HCT116 (cell line): Measurements from ENCODE around the gene SPAG8. TPM values are rescaled to one million over a fixed set of nuclear protein-coding genes. Genes with fewer than 3 reads are reported as not detected.

Experiments
- ATAC-seq: fragments of 200-7000 bp; cut with Tn5 transposase; 2 replicates; pipeline ENCODE4 v1.9.1; 2020; ENCODE audit warnings: mild to moderate bottlenecking, moderate library complexity
- BruUV-seq: library from RNA; stranded (reverse); fragments of 400-500 nt; replicated peaks from 2 replicates; lab custom pipeline; 2021; lab: Mats Ljungman, UMichigan
- CTCF ChIA-PET: fragments of 300-600 bp; sonication (Branson Sonifier 250); formaldehyde crosslinking; loops from one replicate; lab custom pipeline; 2021; ENCODE audit warnings: antibody characterized with exemption; lab: Charles Lee
- POLR2A ChIA-PET: fragments of 300-600, 350-600 bp; sonication (Branson Sonifier 250); formaldehyde crosslinking; loops from one replicate; lab custom pipeline; 2021; ENCODE audit warnings: antibody characterized with exemption; lab: Charles Lee
- RAD21 ChIA-PET, 2 experiments: fragments of 300-600 bp; sonication (Branson Sonifier 250); formaldehyde crosslinking; loops; one replicate each; lab custom pipeline; 2023; ENCODE audit warnings: low total read pairs in 2 of 2; ENCODE audit not compliant: uncharacterized antibody in 2 of 2, unreplicated experiment in 2 of 2, low non-redundant PET in 1 of 2; lab: Charles Lee
- DNase-seq: peaks from one replicate; pipeline ENCODE4 v3.0.0-alpha.2; 2010; ENCODE audit warnings: low read depth, low spot score
- H2AFZ ChIP-seq: fragments of 200-600 bp; shearing (Covaris generic), sonication (generic); 2 replicates; pipeline ENCODE4 v1.6.1; 2017; ENCODE audit warnings: low read depth, mixed run types, mixed read lengths, antibody characterized with exemption, low read length; ENCODE audit not compliant: poor library complexity, severe bottlenecking
- H3K27ac ChIP-seq: 2 replicates; pipeline ENCODE4 v1.5.1; 2012; ENCODE audit warnings: low read depth, low read length
- H3K27me3 ChIP-seq: fragments of 200-600 bp; sonication (generic); 2 replicates; pipeline ENCODE4 v1.6.1; 2016; ENCODE audit warnings: mixed run types, low read length, mixed read lengths; ENCODE audit not compliant: insufficient read depth
- H3K36me3 ChIP-seq, 2 experiments: fragments of 200-500 bp in 1 of 2; fragments of 200-600 bp in 1 of 2; sonication (Bioruptor generic) in 1 of 2; sonication (generic) in 1 of 2; 2 replicates each; pipeline versions ENCODE4 v1.5.1 to v1.6.1; 2014 to 2016; ENCODE audit warnings: low read length in 2 of 2, inconsistent platforms in 1 of 2, mixed read lengths in 1 of 2, mixed run types in 1 of 2; ENCODE audit not compliant: insufficient read depth in 2 of 2, control insufficient read depth in 1 of 2
- H3K4me1 ChIP-seq, 2 experiments: fragments of 200-600 bp in 1 of 2; sonication (generic) in 1 of 2; 2 replicates each; pipeline versions ENCODE4 v1.5.1 to v1.6.1; 2012 to 2017; ENCODE audit warnings: low read length in 2 of 2, inconsistent platforms in 1 of 2, mild to moderate bottlenecking in 1 of 2, mixed read lengths in 1 of 2, mixed run types in 1 of 2, moderate library complexity in 1 of 2; ENCODE audit not compliant: insufficient read depth in 2 of 2, control insufficient read depth in 1 of 2
- H3K4me2 ChIP-seq: fragments of 200-600 bp; sonication (generic); 2 replicates; pipeline ENCODE4 v1.6.1; 2017; ENCODE audit warnings: mixed run types, low read length, mixed read lengths
- H3K4me3 ChIP-seq, 2 experiments: fragments of 200-600 bp in 1 of 2; sonication (generic) in 1 of 2; replicated peaks in 1 of 2; 2 replicates each; pipeline ENCODE4 v1.5.1; 2011 to 2016; ENCODE audit warnings: low read length in 2 of 2, control low read depth in 1 of 2, low read depth in 1 of 2, mild to moderate bottlenecking in 1 of 2, mixed read lengths in 1 of 2, mixed run types in 1 of 2
- H3K79me2 ChIP-seq: fragments of 200-600 bp; sonication (generic); 2 replicates; pipeline ENCODE4 v1.6.1; 2017; ENCODE audit warnings: mild to moderate bottlenecking, mixed run types, low read length, moderate library complexity, mixed read lengths; ENCODE audit not compliant: insufficient read depth
- H3K9ac ChIP-seq: fragments of 200-600 bp; sonication (generic); 2 replicates; pipeline ENCODE4 v1.6.1; 2016; ENCODE audit warnings: low read length, mixed read lengths
- H3K9me2 ChIP-seq: fragments of 200-600 bp; sonication (generic), shearing (Covaris generic); 2 replicates; pipeline ENCODE4 v1.6.1; 2017; ENCODE audit warnings: mixed run types, mild to moderate bottlenecking, moderate library complexity; ENCODE audit not compliant: insufficient read depth
- H3K9me3 ChIP-seq, 2 experiments: fragments of 200-500 bp in 1 of 2; fragments of 200-600 bp in 1 of 2; sonication (Bioruptor generic) in 1 of 2; sonication (generic) in 1 of 2; 2 replicates each; pipeline ENCODE4 v1.6.1; 2014 to 2017; ENCODE audit warnings: low read length in 2 of 2, mixed read lengths in 2 of 2, inconsistent platforms in 1 of 2, low read depth in 1 of 2, mild to moderate bottlenecking in 1 of 2, mixed run types in 1 of 2, moderate library complexity in 1 of 2; ENCODE audit not compliant: control insufficient read depth in 1 of 2, insufficient read depth in 1 of 2
- H4K20me1 ChIP-seq: fragments of 200-600 bp; sonication (generic), shearing (Covaris generic); 2 replicates; pipeline ENCODE4 v1.6.1; 2017; ENCODE audit warnings: mixed run types, mild to moderate bottlenecking, moderate library complexity; ENCODE audit not compliant: insufficient read depth
- CEBPB ChIP-seq: IDR thresholded peaks from 2 replicates; pipeline ENCODE4 v1.6.1; 2012; ENCODE audit warnings: low read depth
- EGR1 ChIP-seq: IDR thresholded peaks from 2 replicates; pipeline ENCODE4 v1.6.1; 2012; ENCODE audit warnings: low read depth
- ELF1 ChIP-seq: IDR thresholded peaks from 2 replicates; pipeline ENCODE4 v1.6.1; 2012; ENCODE audit warnings: low read depth, borderline replicate concordance
- EZH2phosphoT487 ChIP-seq: fragments of 200-600 bp; IDR thresholded peaks from 2 replicates; pipeline ENCODE4 v1.6.1; 2018; ENCODE audit warnings: antibody characterized with exemption, borderline replicate concordance
- FOSL1 ChIP-seq: IDR thresholded peaks from 2 replicates; pipeline ENCODE4 v1.6.1; 2012; ENCODE audit warnings: low read depth
- JUND ChIP-seq: IDR thresholded peaks from 2 replicates; pipeline ENCODE4 v1.6.1; 2012
- RAD21 ChIP-seq: IDR thresholded peaks from 2 replicates; pipeline ENCODE4 v1.6.1; 2012; ENCODE audit warnings: low read depth, mild to moderate bottlenecking
- SIN3A ChIP-seq: IDR thresholded peaks from 2 replicates; pipeline ENCODE4 v1.6.1; 2012; ENCODE audit warnings: low read depth
- SP1 ChIP-seq: IDR thresholded peaks from 2 replicates; pipeline ENCODE4 v1.6.1; 2012; ENCODE audit warnings: low read depth
- TCF7L2 ChIP-seq: IDR thresholded peaks from 2 replicates; pipeline ENCODE4 v1.7.0; 2011; ENCODE audit warnings: borderline replicate concordance, inconsistent platforms; ENCODE audit not compliant: insufficient read depth, insufficient read length; ENCODE audit errors: extremely low read depth
- YY1 ChIP-seq: IDR thresholded peaks from 2 replicates; pipeline ENCODE4 v1.6.1; 2011; ENCODE audit warnings: low read length, low read depth, moderate library complexity, mild to moderate bottlenecking; ENCODE audit not compliant: insufficient replicate concordance; ENCODE audit errors: extremely low read depth
- intact Hi-C: fragments of 100-400 bp; cut with micrococcal nuclease; formaldehyde crosslinking; loops from 2 replicates; pipeline ENCODE4 v1.10.0; 2022
- total RNA-seq: library from RNA; stranded (reverse); gene quantifications from one replicate; pipeline ENCODE4 v1.2.1, GENCODE V29; 2021; ENCODE audit not compliant: unreplicated experiment
- TF ChIP-seq, protein P1 (sequence below): IDR thresholded peaks from 2 replicates; pipeline ENCODE4 v1.6.1; 2012
- TF ChIP-seq, protein P2 (sequence below), 3 experiments: fragments of 200-600 bp in 1 of 3; sonication (generic) in 1 of 3; IDR thresholded peaks in 2 of 3; conservative IDR thresholded peaks in 1 of 3; 2 replicates each; pipeline ENCODE4 v1.5.1; 2012 to 2017; ENCODE audit warnings: low read depth in 2 of 3, low read length in 2 of 3, antibody characterized with exemption in 1 of 3, borderline replicate concordance in 1 of 3, control low read depth in 1 of 3, mild to moderate bottlenecking in 1 of 3, mixed read lengths in 1 of 3, mixed run types in 1 of 3, moderate library complexity in 1 of 3; ENCODE audit not compliant: insufficient read depth in 1 of 3
- TF ChIP-seq, protein P3 (sequence below): IDR thresholded peaks from 2 replicates; pipeline ENCODE4 v1.6.1; 2012; ENCODE audit warnings: low read depth
- TF ChIP-seq, protein P4 (sequence below): IDR thresholded peaks from 2 replicates; pipeline ENCODE4 v1.6.1; 2012

SPAG8 gene
- total RNA-seq, 1 experiment from 2014 or later = 0.39 TPM

DNA sequence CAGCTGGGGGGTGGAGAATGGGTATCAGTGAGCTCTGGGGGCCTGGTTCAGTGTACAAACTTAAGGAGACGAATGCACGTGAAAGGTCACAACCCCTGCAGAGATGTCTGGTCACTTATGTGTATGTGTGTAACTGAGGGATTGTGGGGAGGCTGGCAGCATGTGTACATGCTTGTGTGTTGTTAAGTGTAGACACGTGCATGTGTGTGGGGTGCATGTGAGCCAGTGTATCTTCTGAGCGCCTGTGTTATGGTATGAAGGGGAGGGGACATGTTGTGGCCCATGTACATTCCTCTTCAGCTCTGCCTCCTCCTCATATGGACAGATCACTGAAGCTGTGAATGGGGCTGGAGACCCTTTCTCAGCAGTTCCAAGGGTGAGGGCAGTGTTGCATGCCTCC is 19.0 kb upstream of the SPAG8 start:
- DNase-seq = no peak
- CTCF ChIA-PET = no interaction called here
- peaks cover 3 to 30% of the 10 kb centered on the region in 2 experiments; a peak in 3 of 4 replicates for H3K4me1 ChIP-seq
- no peak overlapping the region for H2AFZ ChIP-seq
- no peak overlapping the region for H3K4me2 ChIP-seq
- POLR2A ChIA-PET = no interaction called here
- H4K20me1 ChIP-seq = no peaks in the 10 kb centered on the region
- H3K9ac ChIP-seq = no peak overlapping the region
- no peaks in the 10 kb centered on the region for H3K27me3 ChIP-seq
- RAD21 ChIA-PET = no interaction called here
- no peak for TF ChIP-seq TCF7L2
- TF ChIP-seq EGR1 = no peak
- TF ChIP-seq EZH2phosphoT487 = no peak
- TF ChIP-seq SP1 = no peak
- TF ChIP-seq RAD21 = no peak
- TF ChIP-seq, protein P1, sequence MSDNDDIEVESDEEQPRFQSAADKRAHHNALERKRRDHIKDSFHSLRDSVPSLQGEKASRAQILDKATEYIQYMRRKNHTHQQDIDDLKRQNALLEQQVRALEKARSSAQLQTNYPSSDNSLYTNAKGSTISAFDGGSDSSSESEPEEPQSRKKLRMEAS = no peak
- no peak for TF ChIP-seq SIN3A
- TF ChIP-seq, protein P2, sequence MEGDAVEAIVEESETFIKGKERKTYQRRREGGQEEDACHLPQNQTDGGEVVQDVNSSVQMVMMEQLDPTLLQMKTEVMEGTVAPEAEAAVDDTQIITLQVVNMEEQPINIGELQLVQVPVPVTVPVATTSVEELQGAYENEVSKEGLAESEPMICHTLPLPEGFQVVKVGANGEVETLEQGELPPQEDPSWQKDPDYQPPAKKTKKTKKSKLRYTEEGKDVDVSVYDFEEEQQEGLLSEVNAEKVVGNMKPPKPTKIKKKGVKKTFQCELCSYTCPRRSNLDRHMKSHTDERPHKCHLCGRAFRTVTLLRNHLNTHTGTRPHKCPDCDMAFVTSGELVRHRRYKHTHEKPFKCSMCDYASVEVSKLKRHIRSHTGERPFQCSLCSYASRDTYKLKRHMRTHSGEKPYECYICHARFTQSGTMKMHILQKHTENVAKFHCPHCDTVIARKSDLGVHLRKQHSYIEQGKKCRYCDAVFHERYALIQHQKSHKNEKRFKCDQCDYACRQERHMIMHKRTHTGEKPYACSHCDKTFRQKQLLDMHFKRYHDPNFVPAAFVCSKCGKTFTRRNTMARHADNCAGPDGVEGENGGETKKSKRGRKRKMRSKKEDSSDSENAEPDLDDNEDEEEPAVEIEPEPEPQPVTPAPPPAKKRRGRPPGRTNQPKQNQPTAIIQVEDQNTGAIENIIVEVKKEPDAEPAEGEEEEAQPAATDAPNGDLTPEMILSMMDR (IDR thresholded peaks at IDR 0.05 in 2 of 3, conservative IDR thresholded peaks at IDR 0.05 in 1 of 3; ENCODE audit: borderline replicate concordance in 1 of 3, insufficient read depth in 1 of 3, low read depth in 2 of 3, low read length in 2 of 3) = no peak
- no peak for TF ChIP-seq JUND
- no peak for TF ChIP-seq YY1
- no peak for TF ChIP-seq CEBPB
- no peak for TF ChIP-seq ELF1
- TF ChIP-seq FOSL1 = no peak
- TF ChIP-seq, protein P3, sequence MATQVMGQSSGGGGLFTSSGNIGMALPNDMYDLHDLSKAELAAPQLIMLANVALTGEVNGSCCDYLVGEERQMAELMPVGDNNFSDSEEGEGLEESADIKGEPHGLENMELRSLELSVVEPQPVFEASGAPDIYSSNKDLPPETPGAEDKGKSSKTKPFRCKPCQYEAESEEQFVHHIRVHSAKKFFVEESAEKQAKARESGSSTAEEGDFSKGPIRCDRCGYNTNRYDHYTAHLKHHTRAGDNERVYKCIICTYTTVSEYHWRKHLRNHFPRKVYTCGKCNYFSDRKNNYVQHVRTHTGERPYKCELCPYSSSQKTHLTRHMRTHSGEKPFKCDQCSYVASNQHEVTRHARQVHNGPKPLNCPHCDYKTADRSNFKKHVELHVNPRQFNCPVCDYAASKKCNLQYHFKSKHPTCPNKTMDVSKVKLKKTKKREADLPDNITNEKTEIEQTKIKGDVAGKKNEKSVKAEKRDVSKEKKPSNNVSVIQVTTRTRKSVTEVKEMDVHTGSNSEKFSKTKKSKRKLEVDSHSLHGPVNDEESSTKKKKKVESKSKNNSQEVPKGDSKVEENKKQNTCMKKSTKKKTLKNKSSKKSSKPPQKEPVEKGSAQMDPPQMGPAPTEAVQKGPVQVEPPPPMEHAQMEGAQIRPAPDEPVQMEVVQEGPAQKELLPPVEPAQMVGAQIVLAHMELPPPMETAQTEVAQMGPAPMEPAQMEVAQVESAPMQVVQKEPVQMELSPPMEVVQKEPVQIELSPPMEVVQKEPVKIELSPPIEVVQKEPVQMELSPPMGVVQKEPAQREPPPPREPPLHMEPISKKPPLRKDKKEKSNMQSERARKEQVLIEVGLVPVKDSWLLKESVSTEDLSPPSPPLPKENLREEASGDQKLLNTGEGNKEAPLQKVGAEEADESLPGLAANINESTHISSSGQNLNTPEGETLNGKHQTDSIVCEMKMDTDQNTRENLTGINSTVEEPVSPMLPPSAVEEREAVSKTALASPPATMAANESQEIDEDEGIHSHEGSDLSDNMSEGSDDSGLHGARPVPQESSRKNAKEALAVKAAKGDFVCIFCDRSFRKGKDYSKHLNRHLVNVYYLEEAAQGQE = no peak
- TF ChIP-seq, protein P4, sequence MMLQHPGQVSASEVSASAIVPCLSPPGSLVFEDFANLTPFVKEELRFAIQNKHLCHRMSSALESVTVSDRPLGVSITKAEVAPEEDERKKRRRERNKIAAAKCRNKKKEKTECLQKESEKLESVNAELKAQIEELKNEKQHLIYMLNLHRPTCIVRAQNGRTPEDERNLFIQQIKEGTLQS = no peak
- TF ChIP-seq, all 23 proteins: peak for 0
- intact Hi-C loops = no loop called here
- no peaks in the 10 kb centered on the region for H3K9me3 ChIP-seq
- H3K27ac ChIP-seq = no peak overlapping the region
- no peaks in the 10 kb centered on the region for H3K36me3 ChIP-seq
- no TSS peak for BruUV-seq
- H3K9me2 ChIP-seq = no peaks in the 10 kb centered on the region
- no peak for ATAC-seq
- H3K79me2 ChIP-seq = no peaks in the 10 kb centered on the region
- no peak overlapping the region for H3K4me3 ChIP-seq
